Muscle layer of duodenum (tissue), 2 donors: Measurements from ENCODE around the gene WHRN.

Experiments used
- H3K27ac ChIP-seq: one replicate; pipeline ENCODE4 v1.7.0; 2013; ENCODE audit warnings: mild to moderate bottlenecking, low read length
- H3K27me3 ChIP-seq: one replicate; pipeline ENCODE4 v1.7.0; 2013; ENCODE audit warnings: low read depth, mild to moderate bottlenecking, control low read depth, low read length
- H3K36me3 ChIP-seq, 2 donors: one replicate each; pipeline ENCODE4 v1.7.0; 2013; ENCODE audit warnings: low read length in 2 of 2, control low read depth in 1 of 2, mild to moderate bottlenecking in 1 of 2; ENCODE audit not compliant: insufficient read depth in 2 of 2, control insufficient read depth in 1 of 2
- H3K4me1 ChIP-seq, 2 donors: one replicate each; pipeline ENCODE4 v1.7.0; 2013; ENCODE audit warnings: low read length in 2 of 2, mild to moderate bottlenecking in 2 of 2, control low read depth in 1 of 2, moderate library complexity in 1 of 2; ENCODE audit not compliant: insufficient read depth in 2 of 2, control insufficient read depth in 1 of 2
- H3K4me3 ChIP-seq, 2 donors: one replicate each; pipeline ENCODE4 v1.7.0; 2013; ENCODE audit warnings: low read length in 2 of 2, low read depth in 1 of 2, mild to moderate bottlenecking in 1 of 2
- H3K9me3 ChIP-seq, 2 donors: one replicate each; pipeline ENCODE4 v1.7.0; 2013; ENCODE audit warnings: low read length in 2 of 2, control low read depth in 1 of 2, mild to moderate bottlenecking in 1 of 2; ENCODE audit not compliant: control insufficient read depth in 1 of 2
- donor health status: healthy.

The WHRN gene

DNA sequence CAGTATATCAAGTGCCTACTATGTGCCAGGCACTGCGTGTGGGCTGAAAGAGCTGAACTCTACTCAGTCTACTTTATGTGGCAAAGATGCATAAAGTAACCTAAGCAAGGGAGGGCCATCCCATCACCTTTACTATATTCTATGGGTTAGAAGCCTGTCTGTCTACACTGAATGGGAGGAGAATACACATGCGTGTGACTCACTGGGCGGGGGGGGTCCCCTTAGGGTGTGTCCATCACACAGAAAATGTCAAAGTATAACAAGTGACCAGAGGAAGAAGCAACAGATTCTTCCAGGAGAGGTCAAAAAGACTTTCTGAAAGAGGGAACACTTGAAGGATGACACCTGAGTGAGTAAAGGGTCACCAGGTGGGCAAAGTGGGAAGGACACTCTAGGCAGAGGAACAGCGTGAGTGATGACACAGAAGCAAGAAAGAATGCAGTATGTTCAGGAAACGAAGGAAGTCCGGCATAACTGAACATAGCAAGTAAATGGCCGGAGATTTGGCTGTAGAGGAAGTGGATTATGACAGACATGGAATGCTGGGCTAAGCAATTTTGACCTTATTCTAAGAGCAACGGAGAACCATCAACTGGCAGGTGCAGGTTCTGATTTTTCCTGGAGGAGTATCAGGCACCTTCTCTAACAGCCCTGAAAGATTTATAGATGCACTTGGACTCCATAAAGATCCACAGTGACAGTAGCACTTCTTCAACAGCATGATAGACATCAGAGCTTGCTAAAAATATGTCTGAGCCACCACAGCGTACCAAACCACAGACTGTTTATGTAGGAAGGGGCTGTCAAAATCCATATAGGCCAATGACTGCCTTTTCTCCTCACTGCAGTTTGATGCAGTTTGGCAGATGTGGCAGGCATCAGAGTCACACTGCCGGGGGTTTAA is 8.0 kb upstream of the WHRN start:
- H3K27ac ChIP-seq = no peak overlapping the region
- H3K4me1 ChIP-seq = no peaks in the 10 kb centered on the region
- no peak overlapping the region for H3K4me3 ChIP-seq
- H3K9me3 ChIP-seq = no peaks in the 10 kb centered on the region
- H3K27me3 ChIP-seq = peaks cover 4% of the 10 kb centered on the region
- no peaks in the 10 kb centered on the region for H3K36me3 ChIP-seq

DNA sequence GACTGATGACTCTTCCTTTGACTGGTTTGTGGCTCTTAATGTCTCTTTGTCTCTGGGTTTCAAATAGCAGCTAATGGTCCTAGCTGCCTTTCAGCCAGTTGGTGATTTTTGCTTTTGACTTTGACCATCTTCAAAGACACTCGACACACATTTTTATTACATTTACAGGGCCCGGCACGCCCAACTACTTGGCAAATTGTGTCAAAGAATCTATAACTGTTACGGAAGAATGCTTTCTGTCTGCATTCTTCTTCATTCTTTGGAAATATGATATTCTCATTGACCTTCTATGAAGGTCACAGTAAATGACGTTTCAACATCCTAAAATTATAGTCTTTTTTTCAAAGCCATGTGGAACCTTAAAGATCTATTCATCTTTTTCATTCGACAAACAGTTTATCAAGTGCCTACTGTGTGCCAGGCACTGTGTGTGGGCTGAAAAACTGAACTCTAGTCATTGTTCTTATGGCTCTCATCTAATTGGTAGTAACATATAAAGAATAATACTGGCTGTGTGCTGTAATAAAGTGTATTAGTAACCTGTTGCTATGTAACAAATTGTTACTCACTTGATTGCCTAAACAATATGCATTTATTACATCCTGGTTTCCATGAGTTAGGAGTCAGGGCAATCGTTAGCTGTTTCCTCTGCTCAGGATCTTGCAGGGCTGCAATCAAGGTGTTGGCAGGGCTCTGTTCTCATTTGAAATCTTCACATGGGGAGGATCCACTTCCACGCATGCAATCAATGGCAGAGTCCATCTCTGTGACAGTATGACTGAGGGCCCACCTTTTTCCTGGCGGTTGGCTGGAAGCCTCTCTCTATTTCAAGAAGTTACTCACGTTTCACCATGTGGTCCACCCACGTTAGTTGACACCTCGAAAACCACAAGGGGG is 7.0 kb upstream of the WHRN start:
- Histone ChIP-seq H3K9me3 (no peaks in the 10 kb centered on the region), H3K36me3 (no peaks in the 10 kb centered on the region), H3K27ac (no peak overlapping the region), H3K4me1 (no peaks in the 10 kb centered on the region), H3K27me3 (peaks cover 4% of the 10 kb centered on the region), H3K4me3 (no peak overlapping the region)

DNA sequence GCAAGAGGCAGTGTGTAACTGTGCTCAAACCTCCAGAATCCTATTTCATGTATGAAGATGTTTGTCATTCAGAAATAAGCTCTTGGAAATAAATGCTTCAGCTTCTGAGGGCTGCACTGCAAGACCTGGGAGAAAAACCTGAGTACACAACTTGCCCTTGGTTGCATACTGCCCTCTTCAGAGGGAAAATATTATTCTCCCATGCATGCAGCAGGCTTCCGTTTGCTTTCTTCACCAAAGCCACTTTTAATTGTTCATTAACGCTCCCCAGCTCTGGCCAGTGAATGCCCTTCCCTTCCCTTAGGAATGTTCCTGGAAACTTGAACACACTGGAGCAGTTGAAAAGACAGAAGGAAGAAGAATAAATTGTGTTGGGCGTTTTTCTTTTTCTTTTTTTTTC is 2.5 kb upstream of the WHRN start:
- peaks cover 3% of the 10 kb centered on the region for H3K27me3 ChIP-seq
- peaks cover 5 to 18% of the 10 kb centered on the region in 2 donors for H3K4me1 ChIP-seq
- no peak overlapping the region for H3K4me3 ChIP-seq
- no peaks in the 10 kb centered on the region for H3K36me3 ChIP-seq
- H3K9me3 ChIP-seq = no peaks in the 10 kb centered on the region
- no peak overlapping the region for H3K27ac ChIP-seq

DNA sequence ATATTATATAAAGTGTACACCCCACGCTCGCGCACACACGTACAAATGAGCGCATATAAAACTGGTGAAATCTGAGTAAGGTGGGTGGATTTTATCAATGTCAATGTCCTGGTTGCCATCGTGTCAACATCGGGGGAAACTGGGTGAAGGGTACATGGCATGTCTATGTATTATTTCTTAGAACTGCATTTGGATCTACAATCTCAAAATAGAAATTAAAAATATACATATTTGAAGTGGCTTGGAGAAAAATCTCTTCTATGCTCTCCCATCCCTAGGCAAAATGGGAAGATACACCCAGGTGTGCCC is 763 bp upstream of the WHRN start:
- no peaks in the 10 kb centered on the region for H3K36me3 ChIP-seq
- H3K4me3 ChIP-seq = peak overlapping the region; percentile 65 to 71
- no peaks in the 10 kb centered on the region for H3K27me3 ChIP-seq
- H3K4me1 ChIP-seq = peaks cover 12 to 19% of the 10 kb centered on the region in 2 donors
- no peak overlapping the region for H3K27ac ChIP-seq
- H3K9me3 ChIP-seq = no peaks in the 10 kb centered on the region

DNA sequence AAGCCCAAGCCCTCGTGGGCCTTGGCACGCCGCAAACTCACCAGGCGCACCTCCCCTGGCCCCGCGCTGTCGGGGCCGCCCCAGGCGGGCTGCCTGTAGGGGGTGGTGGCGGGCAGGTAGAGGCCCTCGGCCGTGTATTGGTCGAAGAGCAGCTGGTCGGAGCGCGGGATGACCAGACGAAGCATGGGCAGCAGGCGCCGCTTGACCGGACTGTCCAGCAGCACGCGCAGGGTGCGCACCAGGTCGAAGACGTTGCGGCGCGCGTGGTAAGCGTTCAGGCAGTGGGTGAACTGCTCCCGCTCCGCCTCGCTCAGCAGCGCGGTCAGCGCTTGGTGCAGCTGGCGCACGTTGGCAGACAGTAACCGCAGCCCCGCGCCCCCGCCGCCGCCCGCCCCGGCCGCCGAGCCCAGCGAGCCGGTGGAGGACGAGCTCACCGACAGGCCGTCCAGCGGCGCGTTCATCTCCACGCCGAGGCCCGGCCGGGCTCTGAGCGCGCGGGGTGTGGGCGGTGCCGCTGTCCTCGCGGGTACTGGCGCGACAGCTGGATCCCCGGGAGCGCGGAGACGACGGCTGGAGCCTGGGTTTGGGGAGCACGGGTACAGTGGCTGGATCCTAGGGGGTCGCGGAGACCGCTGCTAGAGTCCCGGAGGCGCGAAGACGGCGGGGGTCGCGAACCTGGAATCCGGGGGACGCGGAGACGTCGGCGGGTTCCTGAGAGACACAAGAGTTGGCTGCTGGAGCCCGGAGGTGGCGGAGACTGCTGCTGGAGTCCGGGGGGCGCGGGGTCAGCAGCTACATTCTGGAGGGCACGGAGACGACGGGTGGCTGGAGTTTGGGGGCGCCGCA is 709 bp downstream of the WHRN start:
- Histone ChIP-seq H3K9me3 (no peaks in the 10 kb centered on the region), H3K27me3 (no peaks in the 10 kb centered on the region), H3K4me1 (peaks cover 12 to 20% of the 10 kb centered on the region in 2 donors), H3K27ac (peak overlapping the region; percentile 92), H3K4me3 (peak overlapping the region; percentile 56 to 65), H3K36me3 (no peaks in the 10 kb centered on the region)

DNA sequence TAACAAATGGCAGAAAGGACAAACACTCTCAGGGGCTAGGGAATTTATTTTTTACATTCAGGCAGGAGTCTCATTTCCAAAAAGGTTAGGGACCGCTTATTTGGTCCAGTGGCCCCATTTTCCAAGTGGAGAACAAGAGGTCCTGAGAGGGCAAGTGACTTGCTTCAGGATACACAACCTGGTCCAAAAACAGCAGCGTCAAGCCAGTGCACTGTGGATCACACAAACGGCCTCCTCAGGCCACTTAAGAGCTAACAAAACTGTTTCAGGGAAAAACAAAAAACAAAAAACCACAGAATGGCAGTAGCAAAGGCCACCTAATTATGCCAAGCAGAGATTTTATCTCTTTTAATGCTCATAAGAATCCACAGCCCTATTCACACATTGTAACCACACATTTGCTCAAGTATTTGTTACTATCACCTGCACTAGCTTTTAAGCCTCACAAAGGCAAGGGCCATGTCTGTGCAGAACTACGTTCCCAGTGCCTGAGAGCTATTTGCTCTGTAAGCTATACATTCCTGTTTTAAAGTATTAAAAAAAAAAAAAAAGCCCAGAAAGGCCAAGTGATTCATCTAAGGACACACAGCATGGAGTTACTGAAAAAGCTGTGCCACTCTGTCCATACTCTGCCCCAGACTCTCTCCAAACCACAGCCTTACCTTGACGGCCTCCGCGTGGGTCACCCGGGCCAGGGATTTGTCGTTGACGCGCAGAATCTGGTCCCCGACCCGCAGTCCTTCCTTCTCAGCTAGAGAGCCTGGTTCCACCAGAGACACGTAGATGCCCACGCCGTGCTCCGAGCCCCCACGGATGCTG is 1.5 kb downstream of the WHRN start:
- Histone ChIP-seq H3K27me3 (no peaks in the 10 kb centered on the region), H3K36me3 (no peaks in the 10 kb centered on the region), H3K4me3 (peak overlapping the region; percentile 56 to 65), H3K4me1 (peaks cover 12 to 26% of the 10 kb centered on the region in 2 donors), H3K9me3 (no peaks in the 10 kb centered on the region), H3K27ac (peak overlapping the region; percentile 92)

DNA sequence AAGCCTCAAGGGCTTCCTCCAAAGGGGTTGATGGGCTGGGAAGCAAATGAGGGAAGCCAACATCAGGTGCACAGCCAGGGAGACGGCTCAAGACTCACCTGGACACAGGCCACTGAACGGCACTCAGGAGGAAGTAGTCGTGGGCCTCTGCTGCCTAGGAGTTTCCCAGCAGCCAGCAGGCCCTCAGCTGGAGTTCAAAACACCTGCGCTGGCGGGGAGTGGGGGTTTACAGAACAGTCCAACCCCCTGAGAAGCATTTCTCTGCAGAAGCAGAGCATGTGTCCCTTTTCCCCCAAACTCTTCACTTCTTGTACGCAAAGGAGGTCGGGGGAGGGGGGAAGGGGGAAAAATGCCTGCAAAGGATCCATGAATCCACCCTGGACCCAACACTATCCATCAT is 2.3 kb downstream of the WHRN start:
- Histone ChIP-seq H3K4me1 (peaks cover 12 to 26% of the 10 kb centered on the region in 2 donors), H3K27me3 (no peaks in the 10 kb centered on the region), H3K4me3 (peak overlapping the region; percentile 56 to 65), H3K36me3 (no peaks in the 10 kb centered on the region), H3K9me3 (no peaks in the 10 kb centered on the region), H3K27ac (peak overlapping the region; percentile 92)

DNA sequence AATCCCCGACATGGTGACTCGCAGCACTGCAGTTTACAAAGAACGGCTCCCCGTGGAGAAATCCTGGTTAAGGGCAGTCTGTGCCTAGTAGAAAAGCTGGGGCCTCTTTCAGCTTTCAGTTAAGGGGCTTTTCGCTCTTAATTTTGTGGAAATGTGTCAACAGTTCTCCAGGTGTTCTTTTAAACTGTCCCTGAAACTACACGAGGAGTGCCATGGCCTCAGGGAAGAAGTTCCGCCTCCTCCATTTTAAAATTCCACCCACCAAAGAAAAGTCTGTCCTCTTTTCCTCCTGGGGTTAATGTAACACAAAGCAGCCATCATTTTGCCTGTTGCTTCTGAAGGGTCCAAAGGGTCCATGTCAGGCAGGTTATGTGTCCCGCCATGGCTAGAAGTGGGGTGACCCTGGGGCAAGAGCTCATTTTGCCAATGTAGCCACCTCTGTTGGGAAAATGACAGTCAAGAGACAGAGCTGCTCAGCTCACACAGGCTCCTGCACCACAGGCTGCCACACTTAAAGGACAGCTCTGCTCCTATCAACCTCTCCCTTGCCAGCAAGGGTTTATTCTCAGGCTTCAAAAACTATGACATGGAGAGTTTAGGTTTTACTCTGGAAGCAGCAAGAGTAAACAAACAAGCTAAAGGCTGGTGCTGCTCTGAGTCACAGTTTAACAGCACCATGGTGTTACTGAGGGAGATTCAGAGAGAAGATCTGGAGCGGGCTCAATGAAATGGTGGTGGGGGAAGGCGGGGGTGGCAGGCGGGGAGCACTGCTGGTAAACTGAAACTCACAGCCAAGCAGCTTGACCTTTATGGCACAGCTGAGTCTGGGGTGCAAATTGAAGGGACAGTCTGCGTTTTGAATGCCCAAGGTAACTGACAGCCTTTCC is 3.2 kb downstream of the WHRN start:
- peaks cover 12 to 26% of the 10 kb centered on the region in 2 donors for H3K4me1 ChIP-seq
- H3K4me3 ChIP-seq = peak overlapping the region; percentile 56 to 65
- H3K27me3 ChIP-seq = no peaks in the 10 kb centered on the region
- H3K9me3 ChIP-seq = no peaks in the 10 kb centered on the region
- H3K27ac ChIP-seq = peak overlapping the region; percentile 92
- no peaks in the 10 kb centered on the region for H3K36me3 ChIP-seq

DNA sequence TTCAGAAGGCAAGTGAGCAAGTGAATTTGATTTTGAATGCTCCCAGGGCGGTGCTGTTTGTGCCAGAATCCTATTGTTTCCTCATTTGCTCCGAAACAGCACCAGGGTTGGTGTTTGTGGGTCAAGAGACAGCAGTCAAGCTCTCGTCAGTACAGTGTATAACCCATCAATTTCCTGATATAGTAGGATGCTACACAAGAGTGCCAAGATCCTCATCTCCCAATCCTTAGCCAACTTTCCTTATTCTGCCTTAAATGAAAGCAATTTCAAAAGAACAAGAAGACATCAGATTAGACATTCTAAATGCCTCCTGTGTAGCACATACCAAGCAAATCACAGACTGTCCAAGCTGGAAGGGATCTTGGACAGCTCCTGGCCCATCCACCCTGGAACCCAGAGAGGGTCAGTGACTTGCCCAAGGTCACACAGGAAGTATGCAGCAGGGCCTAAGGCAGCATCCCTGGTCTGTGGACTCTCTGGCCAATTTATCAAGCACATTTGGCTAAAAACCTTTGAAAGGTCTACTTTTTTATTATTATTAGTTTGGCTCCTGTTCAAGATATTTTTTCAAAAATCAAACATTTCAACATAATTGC is 4.5 kb downstream of the WHRN start:
- H3K9me3 ChIP-seq = no peaks in the 10 kb centered on the region
- no peaks in the 10 kb centered on the region for H3K27me3 ChIP-seq
- no peak overlapping the region for H3K4me3 ChIP-seq
- no peaks in the 10 kb centered on the region for H3K36me3 ChIP-seq
- no peak overlapping the region for H3K27ac ChIP-seq
- peaks cover 7 to 24% of the 10 kb centered on the region in 2 donors for H3K4me1 ChIP-seq
